Adipocyte (in vitro differentiated cells): ENCODE results near the gene SMPDL3B.

Experiments
- DNase-seq: peaks from one replicate; pipeline ENCODE4 v3.0.0-alpha.2; 2015; ENCODE audit warnings: low read depth
- H3K27me3 ChIP-seq: replicated peaks from 2 replicates; pipeline ENCODE4 v1.7.0; 2013; ENCODE audit warnings: mild to moderate bottlenecking, low read length, moderate library complexity; ENCODE audit not compliant: control insufficient read depth, insufficient read depth
- H3K36me3 ChIP-seq: 2 replicates; pipeline ENCODE4 v1.7.0; 2013; ENCODE audit warnings: low read length, mild to moderate bottlenecking, moderate library complexity; ENCODE audit not compliant: control insufficient read depth, insufficient read depth, severe bottlenecking
- H3K4me1 ChIP-seq: 2 replicates; pipeline ENCODE4 v1.7.0; 2013; ENCODE audit warnings: mild to moderate bottlenecking, low read length, moderate library complexity; ENCODE audit not compliant: control insufficient read depth, insufficient read depth
- H3K4me3 ChIP-seq: 2 replicates; pipeline ENCODE4 v1.7.0; 2013; ENCODE audit warnings: mild to moderate bottlenecking, low read length, moderate library complexity
- H3K9ac ChIP-seq: 2 replicates; pipeline ENCODE4 v1.7.0; 2013; ENCODE audit warnings: mild to moderate bottlenecking, low read length, moderate library complexity
- H3K9me3 ChIP-seq: 2 replicates; pipeline ENCODE4 v1.7.0; 2013; ENCODE audit warnings: mild to moderate bottlenecking, low read length, moderate library complexity; ENCODE audit not compliant: control insufficient read depth

SMPDL3B gene

DNA sequence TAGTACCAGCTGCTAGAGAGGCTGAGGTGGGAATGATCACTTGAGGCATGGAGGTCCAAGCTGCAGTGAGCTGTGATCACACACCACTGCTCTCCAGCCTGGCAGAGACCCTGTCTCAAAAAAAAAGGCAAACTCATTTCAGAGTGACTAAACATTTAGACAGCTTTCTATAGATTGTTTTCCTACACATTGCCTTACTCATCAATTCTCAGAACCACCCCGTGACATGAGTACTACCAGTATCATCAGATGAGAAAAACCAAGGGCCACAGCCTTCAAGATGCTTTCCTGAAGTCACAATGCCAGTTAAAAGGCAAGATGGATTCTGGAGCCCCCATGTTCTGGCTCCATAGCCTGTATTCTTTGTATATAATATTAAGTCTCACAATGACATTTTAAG lies 22.4 kb upstream of the SMPDL3B start:
- Histone ChIP-seq H3K36me3 (peaks cover 19% of the 10 kb centered on the region), H3K9ac (no peak overlapping the region), H3K4me1 (peaks cover 3% of the 10 kb centered on the region), H3K9me3 (peaks cover 7% of the 10 kb centered on the region), H3K4me3 (no peak overlapping the region), H3K27me3 (no peaks in the 10 kb centered on the region)
- DNase-seq = no peak

DNA sequence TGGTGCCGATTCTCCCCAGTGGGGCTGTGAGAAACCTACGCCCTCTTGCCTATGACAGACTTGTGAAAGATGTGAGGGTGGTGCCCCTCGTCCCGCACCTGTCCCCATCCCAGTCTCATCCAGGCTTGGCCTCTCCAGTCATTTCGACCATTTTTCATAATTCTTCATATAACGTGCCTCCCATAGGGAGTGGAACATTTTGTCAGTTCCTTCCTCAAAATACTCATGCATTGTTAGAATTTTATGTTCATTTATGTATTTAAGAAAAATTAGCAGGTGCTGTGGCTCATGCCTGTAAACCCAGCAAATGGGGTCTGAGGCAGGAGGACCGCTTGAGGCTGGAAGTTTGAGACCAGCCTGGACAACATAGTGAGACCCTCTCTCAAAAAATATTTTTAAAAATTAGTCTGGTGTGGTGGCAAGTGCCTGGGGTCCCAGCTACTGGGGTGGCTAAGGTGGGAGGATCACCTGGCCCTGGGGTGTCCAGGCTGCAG lies 19.7 kb upstream of the SMPDL3B start:
- H3K9ac ChIP-seq = no peak overlapping the region
- no peak for DNase-seq
- H3K4me3 ChIP-seq = peak overlapping the region; percentile 98
- H3K4me1 ChIP-seq = peaks cover 3% of the 10 kb centered on the region
- H3K27me3 ChIP-seq = no peaks in the 10 kb centered on the region
- H3K36me3 ChIP-seq = peaks cover 4% of the 10 kb centered on the region
- peaks cover 7% of the 10 kb centered on the region for H3K9me3 ChIP-seq

- no peaks in the 10 kb centered on the region for H3K27me3 ChIP-seq
- no peaks in the 10 kb centered on the region for H3K4me1 ChIP-seq
- H3K36me3 ChIP-seq = no peaks in the 10 kb centered on the region
- no peak for DNase-seq
- H3K9ac ChIP-seq = no peak overlapping the region
- no peaks in the 10 kb centered on the region for H3K9me3 ChIP-seq
- H3K4me3 ChIP-seq = no peak overlapping the region
Observed at GRCh38 chr1:27922272-27922671, 12.5 kb upstream of the SMPDL3B start.

- H3K27me3 ChIP-seq = no peaks in the 10 kb centered on the region
- no peak for DNase-seq
- H3K9ac ChIP-seq = no peak overlapping the region
- no peak overlapping the region for H3K4me3 ChIP-seq
- no peaks in the 10 kb centered on the region for H3K36me3 ChIP-seq
- H3K9me3 ChIP-seq = no peaks in the 10 kb centered on the region
- H3K4me1 ChIP-seq = peaks cover under 1% of the 10 kb centered on the region
Observed at GRCh38 chr1:27928216-27928954, 6.4 kb upstream of the SMPDL3B start.

DNA sequence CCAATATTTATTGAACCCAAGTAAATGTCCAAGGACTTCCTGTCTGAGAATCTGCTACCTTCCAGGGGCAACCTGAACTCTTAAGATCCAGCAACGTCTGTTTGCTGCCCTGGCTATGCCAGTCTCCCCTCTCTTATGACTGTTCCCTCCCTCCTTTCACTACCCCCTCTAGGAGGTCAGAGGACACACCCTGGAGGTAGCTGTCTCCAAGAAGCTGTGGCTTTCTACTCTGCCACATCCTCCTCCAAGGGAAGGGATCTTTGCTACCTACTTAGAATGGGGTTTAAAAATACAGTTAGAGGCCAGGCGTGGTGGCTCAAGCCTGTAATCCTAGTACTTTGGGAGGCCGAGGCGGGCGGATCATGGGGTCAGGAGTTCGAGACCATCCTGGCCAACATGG lies 3.6 kb upstream of the SMPDL3B start:
- no peaks in the 10 kb centered on the region for H3K9me3 ChIP-seq
- DNase-seq = no peak
- H3K27me3 ChIP-seq = peaks cover 16% of the 10 kb centered on the region
- no peak overlapping the region for H3K4me3 ChIP-seq
- no peaks in the 10 kb centered on the region for H3K36me3 ChIP-seq
- peaks cover 4% of the 10 kb centered on the region for H3K4me1 ChIP-seq
- no peak overlapping the region for H3K9ac ChIP-seq

DNA sequence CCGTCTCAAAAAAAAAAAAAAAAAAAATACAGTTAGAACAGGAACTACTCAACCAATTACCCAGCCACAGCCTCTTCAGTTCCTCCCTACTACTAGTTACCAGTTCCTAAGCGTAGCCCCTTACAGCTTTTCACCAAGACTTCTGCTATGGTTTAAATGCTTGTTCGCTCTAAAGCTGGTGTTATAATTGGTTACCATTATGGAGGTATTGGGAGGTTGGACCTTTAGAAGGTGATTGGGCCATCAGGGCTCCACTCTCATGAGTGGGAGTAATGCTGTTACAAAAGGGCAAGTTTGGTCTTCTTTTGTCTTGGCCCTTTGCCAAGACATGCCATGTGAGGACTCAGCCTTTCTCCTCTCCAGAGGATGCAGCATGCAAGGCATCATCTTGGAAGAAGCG lies 3.0 kb upstream of the SMPDL3B start:
- no peak for DNase-seq
- no peak overlapping the region for H3K9ac ChIP-seq
- no peak overlapping the region for H3K4me3 ChIP-seq
- no peaks in the 10 kb centered on the region for H3K36me3 ChIP-seq
- peaks cover 4% of the 10 kb centered on the region for H3K4me1 ChIP-seq
- H3K27me3 ChIP-seq = peaks cover 16% of the 10 kb centered on the region
- no peaks in the 10 kb centered on the region for H3K9me3 ChIP-seq

- Histone ChIP-seq H3K9ac (no peak overlapping the region), H3K4me1 (peaks cover 4% of the 10 kb centered on the region), H3K27me3 (peaks cover 16% of the 10 kb centered on the region), H3K9me3 (no peaks in the 10 kb centered on the region), H3K4me3 (no peak overlapping the region), H3K36me3 (no peaks in the 10 kb centered on the region)
- no peak for DNase-seq
Observed at GRCh38 chr1:27935721-27936120, 921 bp downstream of the SMPDL3B start.

- Histone ChIP-seq H3K27me3 (peaks cover 16% of the 10 kb centered on the region), H3K36me3 (no peaks in the 10 kb centered on the region)
Observed at GRCh38 chr1:27936370-27936769, 1.6 kb downstream of the SMPDL3B start.

GRCh38 chr1:27937524-27937836 lies 2.7 kb downstream of the SMPDL3B start:
- H3K4me1 ChIP-seq = peaks cover 4% of the 10 kb centered on the region
- H3K27me3 ChIP-seq = peaks cover 16% of the 10 kb centered on the region
- no peak for DNase-seq

More at GRCh38 chr1:27936370-27936769, 1.6 kb downstream of the SMPDL3B start:
- Histone ChIP-seq H3K9me3 (no peaks in the 10 kb centered on the region), H3K4me3 (no peak overlapping the region), H3K4me1 (peaks cover 4% of the 10 kb centered on the region), H3K9ac (no peak overlapping the region)
- no peak for DNase-seq

DNA sequence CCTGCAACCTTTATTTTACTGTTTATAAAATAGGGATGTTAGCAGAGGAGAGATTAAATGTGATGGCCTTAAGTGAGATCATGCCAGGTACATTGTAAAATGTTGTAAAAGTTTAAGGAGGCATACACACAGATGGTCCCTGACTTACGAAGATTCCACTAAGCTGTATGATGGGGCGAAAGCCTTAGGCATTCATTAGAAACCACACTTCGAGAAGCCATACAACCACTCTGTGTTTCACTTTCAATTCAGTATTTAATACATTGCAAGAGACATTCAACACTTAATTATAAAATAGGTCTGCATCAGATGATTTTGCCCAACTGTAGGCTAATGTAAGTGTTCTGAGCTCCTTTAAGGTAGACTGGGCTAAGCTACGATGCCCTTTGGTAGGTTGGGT lies 3.7 kb downstream of the SMPDL3B start:
- Histone ChIP-seq H3K27me3 (peaks cover 16% of the 10 kb centered on the region), H3K9me3 (no peaks in the 10 kb centered on the region), H3K9ac (no peak overlapping the region), H3K36me3 (no peaks in the 10 kb centered on the region), H3K4me3 (no peak overlapping the region), H3K4me1 (peaks cover 3% of the 10 kb centered on the region)
- no peak for DNase-seq

More at GRCh38 chr1:27937524-27937836, 2.7 kb downstream of the SMPDL3B start:
- H3K9me3 ChIP-seq = no peaks in the 10 kb centered on the region
- H3K4me3 ChIP-seq = no peak overlapping the region
- H3K9ac ChIP-seq = no peak overlapping the region
- no peaks in the 10 kb centered on the region for H3K36me3 ChIP-seq

GRCh38 chr1:27940297-27940696 lies 5.5 kb downstream of the SMPDL3B start:
- Histone ChIP-seq H3K9me3 (no peaks in the 10 kb centered on the region), H3K27me3 (peaks cover 7% of the 10 kb centered on the region), H3K4me1 (no peaks in the 10 kb centered on the region), H3K9ac (no peak overlapping the region), H3K4me3 (no peak overlapping the region), H3K36me3 (no peaks in the 10 kb centered on the region)
- DNase-seq = peak; percentile 21
